Activated naive CD8-positive, alpha-beta T cell treated with anti-CD3 and anti-CD28 coated beads, Interleukin-2, amount 50 U/mL, for 16 hours (primary cell): ENCODE measurements around the gene NPIPB9.
A peak's percentile ranks its signal among the peaks of the same experiment; 100 is the strongest.
"Not testable (repeated sequence)": the region's sequence is repeated elsewhere in the genome, so short reads cannot be mapped to it uniquely, and the experiment has no call there.

Experiments
- DNase-seq: peaks from one replicate; pipeline ENCODE4 v3.0.0-alpha.2; 2020; ENCODE audit warnings: low read depth, low spot score

NPIPB9 gene

DNA sequence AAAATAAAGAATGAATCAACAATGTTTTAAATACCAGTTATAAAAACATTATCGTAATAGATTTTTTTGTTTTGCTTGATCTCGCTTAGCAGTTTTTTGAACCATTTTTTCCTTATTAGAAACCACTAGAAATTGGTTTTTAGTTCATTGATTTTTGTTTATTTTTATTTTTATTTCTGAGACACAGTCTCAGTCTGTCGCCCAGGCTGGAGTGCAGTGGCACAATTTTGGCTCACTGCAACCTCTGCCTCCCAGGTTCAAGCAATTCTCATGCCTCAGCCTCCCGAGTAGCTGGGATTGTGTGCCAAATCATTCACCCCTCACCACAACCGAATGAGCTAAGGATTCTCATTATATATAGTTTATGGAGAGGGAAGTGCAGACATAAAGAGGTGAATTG, at the start of gene NPIPB9:
TSS of gene NPIPB9 (plus strand) at position 301 of the 400 bp plus-strand sequence.
- DNase-seq, result not testable (repeated sequence)

DNA sequence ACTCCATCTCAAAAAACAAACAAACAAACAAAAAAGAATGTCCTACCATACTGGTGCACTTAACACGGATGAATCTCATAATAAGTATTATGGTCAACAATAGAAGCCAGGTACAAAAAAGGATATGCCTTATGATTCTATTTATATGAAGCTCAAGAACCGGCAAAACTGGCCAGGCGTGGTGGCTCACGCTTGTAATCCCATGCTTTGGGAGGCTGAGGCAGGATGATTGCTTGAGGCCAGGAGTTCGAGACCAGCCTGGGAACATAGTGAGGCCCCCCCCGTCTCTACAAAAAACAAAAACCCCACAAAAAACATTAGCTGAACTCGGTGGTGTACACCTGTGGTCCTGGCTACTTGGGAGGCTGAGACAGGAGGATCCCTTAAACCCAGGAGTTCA, 47.3 kb upstream of the NPIPB9 start:
- not testable (repeated sequence) for DNase-seq

DNA sequence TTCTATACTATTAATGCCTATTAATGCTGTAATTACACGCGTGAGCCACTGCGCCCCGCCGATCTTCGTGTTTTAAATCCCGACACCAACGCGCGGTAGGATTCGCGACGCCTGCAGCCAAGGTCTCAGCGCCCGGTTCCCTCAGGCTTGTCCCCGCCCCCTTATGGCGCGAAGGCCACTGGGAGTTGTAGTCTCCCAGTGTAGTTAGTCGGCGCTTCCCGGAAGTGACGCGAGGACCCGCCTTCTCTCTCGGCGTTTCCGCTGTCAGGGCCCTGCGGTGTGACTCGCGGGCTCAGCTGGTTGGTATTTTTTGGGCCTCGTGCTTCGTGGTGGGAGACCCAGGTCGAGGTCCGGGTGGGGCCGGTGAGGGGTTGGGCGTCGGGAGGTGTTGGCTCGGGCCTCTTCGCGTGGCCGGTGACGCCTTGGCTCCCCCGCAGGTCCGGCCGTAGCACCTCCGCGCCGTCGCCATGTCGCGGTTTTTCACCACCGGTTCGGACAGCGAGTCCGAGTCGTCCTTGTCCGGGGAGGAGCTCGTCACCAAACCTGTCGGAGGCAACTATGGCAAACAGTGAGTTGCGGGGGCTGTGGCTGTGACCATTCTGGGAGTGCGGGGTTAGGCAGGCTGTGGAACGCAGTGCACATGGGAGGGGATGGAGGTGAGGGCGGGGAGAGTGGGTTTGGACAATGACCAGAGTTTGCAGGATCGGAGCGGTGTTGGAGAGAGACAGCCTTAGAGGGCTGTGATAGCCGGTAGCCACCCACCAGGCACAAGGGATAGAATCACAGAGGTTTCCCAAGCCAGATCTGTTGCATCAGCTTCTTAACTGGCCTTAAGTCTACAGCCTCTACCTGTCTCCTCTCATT, 40.1 kb upstream of the NPIPB9 start, which contains the start of gene EIF3C:
TSS of gene EIF3C (plus strand) at position 245 of the 864 bp plus-strand sequence. CDS start at position 468, 223 bp downstream.
- not testable (repeated sequence) for DNase-seq

DNA sequence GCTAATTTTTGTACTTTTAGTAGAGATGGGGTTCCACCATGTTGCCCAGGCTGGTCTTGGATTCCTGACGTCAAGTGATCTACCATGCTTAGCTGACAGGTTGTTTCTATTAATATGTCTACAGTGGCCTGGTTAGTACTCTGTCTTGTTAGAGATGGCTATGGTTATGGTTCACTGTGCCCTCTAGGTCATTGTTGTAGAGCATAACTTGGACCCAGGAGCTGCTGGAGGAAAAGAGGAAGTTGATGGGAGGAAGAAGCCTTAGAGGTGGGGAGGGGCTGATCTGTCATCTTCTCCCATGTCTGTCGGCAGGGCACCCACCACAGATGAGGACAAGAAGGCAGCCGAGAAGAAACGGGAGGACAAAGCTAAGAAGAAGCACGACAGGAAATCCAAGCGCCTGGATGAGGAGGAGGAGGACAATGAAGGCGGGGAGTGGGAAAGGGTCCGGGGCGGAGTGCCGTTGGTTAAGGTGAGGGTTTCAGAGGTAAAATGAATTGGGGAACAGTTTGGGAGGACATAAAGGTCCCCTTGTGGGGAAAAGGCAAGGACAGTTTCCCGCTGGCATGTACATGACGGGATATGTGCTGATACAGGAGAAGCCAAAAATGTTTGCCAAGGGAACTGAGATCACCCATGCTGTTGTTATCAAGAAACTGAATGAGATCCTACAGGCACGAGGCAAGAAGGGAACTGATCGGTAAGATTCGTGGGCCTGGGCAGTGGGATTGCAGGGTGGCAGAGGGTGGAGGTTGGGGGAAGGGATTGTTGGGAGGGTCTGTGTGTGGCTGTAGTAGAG, 28.5 kb upstream of the NPIPB9 start:
- DNase-seq, result not testable (repeated sequence)

DNA sequence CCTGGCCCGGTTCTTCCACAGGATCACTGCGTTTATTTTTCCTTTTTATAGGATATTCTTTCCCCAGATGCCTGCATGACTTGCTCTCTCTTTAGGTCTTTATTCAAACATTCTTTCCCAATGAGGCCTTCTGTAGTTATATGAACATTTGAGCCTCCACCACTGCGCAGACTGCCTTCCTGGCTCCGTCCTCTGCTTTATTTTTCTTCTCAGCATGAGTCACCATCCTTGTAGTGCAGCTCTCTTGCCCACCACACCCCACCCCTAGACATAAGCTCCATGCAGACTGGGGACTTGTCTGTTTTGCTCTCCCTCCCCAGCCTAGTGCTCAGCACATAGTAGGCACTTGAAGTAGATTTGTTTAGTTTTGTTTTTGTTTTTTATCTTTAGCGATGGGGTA, 20.3 kb upstream of the NPIPB9 start:
- DNase-seq, result not testable (repeated sequence)

DNA sequence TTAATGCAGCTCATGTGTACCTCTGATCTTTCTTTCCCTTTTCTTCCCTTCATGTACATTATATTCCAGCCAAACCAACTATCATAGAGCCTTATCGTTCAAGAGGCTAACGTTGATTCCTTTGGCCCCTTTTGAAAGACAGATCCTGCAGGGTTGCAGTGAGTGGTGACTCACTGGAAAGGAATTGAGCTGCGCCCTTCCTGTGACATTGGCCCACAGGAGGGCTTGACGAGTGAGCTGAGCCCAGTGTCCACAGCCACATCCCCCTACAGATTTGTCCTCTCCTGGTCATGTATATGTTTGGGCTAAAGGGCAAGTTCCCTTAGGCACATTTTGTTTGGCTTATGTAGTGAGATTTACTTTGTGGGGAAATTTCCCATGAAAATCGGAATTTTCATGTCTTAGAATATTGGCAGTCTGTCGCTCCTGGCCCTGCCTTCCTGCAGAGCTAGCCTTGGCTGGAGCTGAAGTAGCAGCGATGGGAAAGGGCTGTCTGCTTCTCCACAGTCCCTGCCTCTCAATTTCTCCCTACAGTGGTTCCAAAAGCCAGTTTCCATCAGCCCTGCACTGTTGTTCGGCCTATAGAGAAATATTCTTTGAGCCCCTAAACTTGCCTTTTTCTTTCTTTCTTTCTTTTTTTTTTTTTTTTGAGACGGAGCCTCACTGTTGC, 19.0 kb upstream of the NPIPB9 start:
- not testable (repeated sequence) for DNase-seq

DNA sequence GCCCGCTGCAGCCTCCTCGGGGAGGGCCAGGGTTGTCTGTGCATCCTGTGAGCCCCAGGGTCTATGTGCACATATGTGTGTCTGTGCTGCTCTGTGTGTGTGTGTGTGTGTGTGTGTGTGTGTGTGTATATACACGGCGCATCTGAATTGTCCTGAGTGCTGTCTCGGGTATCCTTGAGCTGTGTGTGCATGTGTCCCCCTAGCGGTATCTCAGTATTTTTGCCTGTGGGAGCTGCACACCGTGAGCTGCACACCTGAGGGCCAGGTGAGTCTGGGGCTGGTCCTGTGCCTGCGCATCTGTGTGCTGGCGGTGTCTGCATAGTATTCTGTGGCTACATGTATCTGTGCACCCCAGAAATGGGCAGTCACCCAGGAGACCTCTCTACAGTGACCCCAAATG, 11.8 kb upstream of the NPIPB9 start:
- DNase-seq, result not testable (repeated sequence)

DNA sequence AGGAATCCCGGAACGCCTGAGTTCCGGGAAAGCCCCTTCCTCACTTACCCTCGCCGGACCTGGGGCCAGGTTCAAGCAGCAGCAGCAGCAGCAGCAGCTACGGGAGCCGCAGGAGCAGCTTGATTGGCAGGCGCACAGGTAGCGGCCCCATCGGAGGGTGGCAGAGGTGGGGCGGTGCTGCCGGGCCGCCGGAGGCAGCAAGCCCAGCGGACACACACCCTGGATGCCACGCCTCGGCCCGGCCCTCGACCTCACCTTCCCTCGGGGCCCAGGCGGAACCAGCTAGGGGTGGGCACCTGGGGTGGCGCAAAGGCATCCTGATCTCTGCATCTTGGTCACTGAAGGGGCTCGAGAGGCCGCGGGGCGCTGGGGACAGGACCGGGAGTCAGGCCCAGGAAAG, 11.0 kb upstream of the NPIPB9 start:
- DNase-seq, result not testable (repeated sequence)

DNA sequence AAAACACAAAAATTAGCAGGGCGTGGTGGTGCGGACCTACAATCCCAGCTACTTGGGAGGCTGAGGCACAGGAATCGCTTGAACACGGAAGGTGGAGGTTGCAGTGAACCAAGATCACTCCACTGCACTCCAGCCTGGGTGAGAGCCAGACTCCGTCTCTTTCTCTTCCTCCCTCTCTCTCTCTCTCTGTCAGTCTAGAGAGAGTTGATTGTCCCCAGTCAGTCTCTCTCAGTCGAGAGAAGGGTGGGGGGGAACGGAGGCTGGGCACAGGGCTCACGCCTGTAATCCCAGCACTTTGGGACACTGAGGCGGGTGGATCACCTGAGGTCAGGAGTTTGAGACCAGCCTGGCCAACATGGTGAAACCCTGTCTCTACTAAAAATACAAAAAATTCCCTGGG, 10.3 kb upstream of the NPIPB9 start:
- not testable (repeated sequence) for DNase-seq

DNA sequence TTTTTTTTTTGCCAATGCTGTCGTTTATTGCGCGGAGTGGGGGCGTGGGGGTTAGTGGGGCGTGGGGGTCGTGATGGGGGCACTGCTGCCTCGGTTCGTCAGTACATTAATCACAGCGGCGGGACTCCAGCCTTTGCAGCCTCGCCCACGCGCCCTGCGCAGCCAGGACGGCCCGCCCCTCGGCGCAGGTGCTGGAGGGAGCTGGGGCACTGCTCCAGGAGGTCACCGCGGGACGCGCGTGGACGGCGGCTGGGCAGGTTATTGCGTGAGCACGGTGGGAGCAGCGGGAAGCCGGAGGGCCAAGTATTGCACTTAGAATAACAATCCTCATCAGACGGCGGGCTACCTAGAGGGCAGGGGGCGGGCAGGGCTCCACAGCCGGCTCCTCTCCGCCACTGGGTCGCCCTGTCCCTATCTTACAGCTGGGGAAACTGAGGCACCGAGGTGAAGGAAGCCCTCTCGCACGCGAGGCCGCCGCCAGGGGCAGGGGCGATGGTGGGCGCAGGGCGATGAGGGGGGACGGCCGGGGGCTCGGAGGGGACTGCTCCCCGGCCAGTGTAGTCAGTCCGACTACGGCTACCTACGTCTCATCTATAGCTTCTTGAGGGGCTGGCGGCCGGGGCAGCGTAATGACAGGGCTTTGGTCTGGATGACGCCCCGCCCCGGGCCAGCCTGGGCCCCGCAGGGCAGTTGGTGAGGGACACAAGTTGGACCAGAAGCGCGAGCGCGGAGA, 4.8 kb upstream of the NPIPB9 start:
- DNase-seq, result not testable (repeated sequence)

DNA sequence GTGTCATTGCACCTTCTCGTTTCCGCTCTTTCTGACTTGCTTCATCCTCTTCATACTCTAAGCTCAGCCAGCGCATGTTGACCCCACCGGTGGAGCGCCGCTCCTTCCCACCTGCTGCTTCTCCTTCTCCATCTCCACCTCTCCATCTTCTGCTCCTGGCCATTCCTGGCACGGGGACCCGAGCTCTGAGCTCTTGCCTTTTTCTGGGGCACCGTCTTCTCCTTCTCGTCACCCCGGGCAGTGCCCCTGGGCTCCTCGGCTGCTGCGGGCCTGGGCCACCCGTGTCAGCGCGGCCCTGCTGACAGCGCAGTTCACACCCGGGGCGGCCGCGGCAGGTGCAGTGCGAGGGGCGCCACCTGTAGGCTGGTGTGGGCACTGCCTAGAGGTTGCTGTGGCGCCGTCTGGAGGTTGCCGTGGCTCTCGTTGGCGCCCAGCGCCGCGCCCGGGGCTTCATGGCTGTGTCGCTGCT, 1.6 kb upstream of the NPIPB9 start:
- DNase-seq, result not testable (repeated sequence)

DNA sequence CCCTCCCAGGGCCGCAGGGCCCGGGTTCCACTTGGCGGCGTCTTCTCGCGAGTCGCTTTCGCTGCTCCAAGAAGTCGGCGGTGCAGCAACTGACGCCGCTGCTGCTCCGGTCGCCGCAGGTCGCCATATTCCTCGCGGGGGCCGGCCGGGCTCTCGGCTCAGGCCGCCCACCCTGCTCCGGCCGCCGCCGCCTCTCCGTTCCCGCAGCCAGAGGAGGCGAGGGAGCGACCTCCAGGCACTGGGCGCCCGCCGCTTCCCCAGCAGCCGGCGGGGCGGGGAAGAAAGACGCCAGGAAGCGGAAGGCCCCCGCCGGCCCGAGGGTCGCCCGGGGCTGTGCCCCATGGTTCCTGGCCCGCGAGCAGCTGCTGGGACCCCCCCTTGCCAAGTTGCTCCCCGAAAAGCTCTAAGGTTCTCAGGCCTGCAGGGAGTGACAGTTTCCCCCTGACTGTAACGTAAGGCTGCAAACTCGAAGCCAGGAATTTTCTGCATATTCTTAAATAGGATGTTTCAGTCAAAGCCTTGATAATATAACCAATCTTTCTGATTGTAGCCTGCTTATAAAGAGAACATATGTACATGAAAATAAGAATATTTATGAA, 1.0 kb upstream of the NPIPB9 start:
- not testable (repeated sequence) for DNase-seq

DNA sequence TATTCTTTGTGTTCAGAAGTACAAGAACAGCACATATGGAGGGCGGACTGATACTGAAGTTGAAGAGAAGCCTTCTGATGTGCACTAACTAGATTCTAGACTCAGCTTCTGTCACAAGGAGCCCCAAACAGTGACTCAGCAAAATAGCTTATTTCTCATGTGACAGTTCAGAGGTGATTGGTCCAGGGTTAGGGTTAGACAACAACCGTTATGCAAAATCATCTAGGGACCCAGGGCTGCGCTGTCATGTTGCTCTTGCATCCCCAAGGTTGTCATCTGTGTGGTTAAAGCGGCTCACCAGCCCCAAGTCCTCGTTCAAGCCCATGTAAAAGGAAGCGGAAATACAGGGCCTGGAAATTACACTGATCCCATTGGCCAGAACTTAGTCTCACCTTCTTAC, 30.1 kb downstream of the NPIPB9 start:
- DNase-seq, result not testable (repeated sequence)

DNA sequence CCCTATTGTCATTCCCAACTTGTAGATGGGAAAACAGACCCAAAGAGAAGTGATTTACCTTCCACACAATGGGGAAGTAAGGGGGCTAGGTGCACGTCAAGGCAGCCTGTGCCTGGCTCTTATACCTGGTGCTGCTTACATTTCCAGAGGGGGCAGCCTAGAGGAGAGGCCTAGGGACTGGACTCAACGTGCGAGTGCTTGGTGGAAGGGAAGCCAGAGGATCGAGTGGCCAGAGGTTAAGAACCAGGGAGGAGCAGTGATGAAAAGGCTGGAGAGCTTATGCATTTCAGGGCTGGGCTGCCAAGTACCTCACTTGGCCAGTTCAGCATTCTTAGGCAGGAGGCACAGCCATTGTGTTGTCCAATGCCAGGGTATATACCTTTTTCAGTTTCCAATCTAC, 30.8 kb downstream of the NPIPB9 start:
- DNase-seq, result not testable (repeated sequence)

DNA sequence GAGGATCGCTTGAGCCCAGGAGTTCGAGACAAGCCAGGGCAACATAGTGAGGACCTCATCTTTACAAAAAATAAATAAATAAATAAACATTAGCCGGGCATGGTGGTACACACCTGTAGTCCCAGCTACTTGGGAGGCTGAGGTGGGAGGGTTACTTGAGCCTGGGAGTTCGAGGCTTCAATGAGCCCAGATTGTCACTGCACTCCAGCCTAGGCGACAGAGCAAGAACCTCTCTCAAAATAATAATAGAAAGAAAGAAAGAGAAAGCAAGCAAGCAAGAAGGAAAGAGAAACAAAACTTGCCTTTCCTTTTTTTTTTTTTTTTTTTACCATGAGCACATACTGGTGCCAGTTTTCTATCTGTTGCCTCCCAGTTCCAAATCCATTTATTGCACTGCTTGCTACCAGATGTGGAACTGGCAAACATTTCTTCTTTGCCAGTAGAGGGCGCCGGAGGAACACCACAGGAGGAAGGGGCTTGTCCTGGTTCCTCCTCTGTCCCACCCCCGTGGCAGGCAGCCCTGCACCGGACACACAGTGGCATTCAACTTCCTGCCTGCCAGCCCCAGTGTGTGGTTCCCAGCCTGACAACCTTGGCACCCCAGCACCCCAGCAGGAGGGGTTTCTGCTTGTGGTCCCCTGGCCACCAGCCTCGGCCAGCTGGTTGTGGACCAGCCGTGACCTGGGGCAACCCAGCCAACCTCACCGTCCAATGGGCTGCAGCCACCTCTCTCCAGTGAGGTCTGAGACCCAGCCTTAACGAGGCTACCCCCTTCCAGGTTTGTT, 50.8 kb downstream of the NPIPB9 start:
- DNase-seq, result peak; percentile 56

DNA sequence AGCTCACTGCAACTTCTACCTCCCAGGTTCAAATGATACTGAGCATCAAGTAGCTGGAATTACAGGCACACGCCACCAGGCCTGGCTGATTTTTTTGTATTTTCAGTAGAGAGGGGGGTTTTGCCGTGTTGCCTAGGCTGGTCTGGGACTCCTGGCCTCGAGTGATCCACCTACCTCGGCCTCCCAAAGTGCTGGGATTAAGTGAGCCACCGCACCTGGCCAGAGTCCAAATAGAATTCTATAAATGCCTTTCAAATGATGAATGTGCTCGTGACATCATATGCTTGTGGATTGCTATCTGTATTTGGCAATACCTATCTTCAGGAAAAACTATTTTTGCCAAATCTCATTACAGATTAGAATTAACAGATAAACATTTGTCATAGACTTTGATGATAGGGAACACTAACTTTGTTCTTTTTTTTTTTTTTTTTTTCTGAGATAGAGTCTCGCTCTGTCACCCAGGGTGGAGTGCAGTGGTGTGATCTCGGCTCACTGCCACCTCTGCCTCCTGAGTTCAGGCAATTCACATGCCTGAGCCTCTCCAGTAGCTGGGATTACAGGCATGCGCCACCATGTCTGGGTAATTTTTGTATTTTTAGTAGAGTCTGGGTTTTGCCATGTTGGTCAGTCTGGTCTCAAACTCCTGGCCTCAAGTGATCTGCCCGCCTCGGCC, 56.0 kb downstream of the NPIPB9 start:
- not testable (repeated sequence) for DNase-seq

DNA sequence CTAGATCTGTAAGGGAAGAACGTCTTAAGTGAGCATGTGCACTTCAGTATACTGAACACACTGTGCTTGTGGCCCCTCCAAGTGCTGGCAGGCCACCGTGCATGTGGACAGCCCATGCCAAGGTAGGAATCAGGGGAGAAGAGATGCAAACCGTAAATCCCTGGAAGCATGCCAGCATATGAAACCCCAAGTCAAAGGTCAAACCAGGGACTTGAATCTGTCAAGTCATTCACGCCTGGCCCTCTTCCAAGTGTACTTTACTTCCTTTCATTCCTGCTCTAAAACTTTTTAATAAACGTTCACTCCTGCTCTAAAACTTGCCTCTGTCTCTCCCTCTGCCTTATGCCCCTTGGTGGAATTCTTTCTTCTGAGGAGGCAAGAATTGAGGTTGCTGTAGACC, 68.4 kb downstream of the NPIPB9 start:
- DNase-seq, result no peak

DNA sequence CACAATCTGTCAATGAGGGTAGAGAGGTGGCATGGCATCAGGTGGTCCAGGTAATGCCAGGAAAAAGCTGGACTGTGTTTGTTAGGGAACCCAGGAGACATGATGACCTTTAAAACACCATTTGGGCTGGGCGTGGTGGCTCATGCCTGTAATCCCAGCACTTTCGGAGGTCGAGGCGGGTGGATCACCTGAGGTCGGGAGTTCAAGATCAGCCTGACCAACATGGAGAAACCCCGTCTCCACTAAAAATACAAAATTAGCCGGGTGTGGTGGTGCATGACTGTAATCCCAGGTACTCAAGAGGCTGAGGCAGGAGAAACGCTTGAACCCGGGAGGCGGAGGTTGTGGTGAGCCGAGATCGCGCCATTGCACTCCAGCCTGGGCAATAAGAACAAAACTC, 69.0 kb downstream of the NPIPB9 start:
- DNase-seq, result not testable (repeated sequence)

DNA sequence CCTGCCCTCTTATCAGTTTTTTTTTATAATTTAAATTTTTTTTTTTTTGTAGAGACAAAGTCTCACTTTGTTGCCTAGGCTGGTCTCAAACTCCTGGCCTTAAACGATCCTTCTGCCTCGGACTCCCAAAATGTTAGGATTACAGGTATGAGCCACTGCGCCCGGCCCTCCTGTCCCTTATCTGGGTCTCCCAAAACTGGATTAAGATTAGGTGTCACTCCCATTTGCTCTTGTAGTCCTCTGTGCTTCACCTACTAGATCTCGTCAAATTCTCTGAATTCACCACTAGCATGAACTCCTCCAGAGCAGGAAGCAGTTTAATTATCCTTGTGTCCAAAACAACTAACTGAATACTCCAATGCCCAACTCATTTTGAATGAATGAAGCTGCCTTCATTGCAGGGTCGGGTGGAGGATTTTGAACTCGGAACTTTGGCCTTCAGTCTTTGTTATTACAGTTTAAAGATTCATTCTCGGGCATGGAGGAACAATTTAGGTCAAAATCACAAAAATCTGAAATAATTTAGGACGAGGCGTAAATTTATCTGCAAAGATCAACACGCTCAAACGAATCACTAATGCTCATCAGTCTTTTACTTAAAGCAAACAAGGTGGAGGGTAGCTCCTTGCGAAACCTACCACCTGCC, 70.4 kb downstream of the NPIPB9 start:
- no peak for DNase-seq
